HFFc6 (cell line): Measurements from ENCODE around the gene ZKSCAN1. TPM values are rescaled to one million over a fixed set of nuclear protein-coding genes. Genes with fewer than 3 reads are reported as not detected.

Experiments
- DNase-seq: peaks from one replicate; pipeline ENCODE4 v3.0.0-alpha.2; 2018
- H3K27ac Mint-ChIP-seq: 2 replicates; pipeline ENCODE4 v1.8.0; 2020; ENCODE audit warnings: mild to moderate bottlenecking, mixed read lengths
- H3K27me3 Mint-ChIP-seq: 2 replicates; pipeline ENCODE4 v1.8.0; 2021; ENCODE audit warnings: mild to moderate bottlenecking, moderate library complexity, mixed read lengths; ENCODE audit not compliant: insufficient read depth
- H3K36me3 Mint-ChIP-seq: 2 replicates; pipeline ENCODE4 v1.8.0; 2021; ENCODE audit warnings: low read depth, mixed read lengths
- H3K4me1 Mint-ChIP-seq: 2 replicates; pipeline ENCODE4 v1.8.0; 2020; ENCODE audit warnings: low read depth, mixed read lengths
- H3K4me3 Mint-ChIP-seq: 2 replicates; pipeline ENCODE4 v1.8.0; 2020; ENCODE audit warnings: mild to moderate bottlenecking, moderate library complexity, mixed read lengths
- H3K9me3 Mint-ChIP-seq: 2 replicates; pipeline ENCODE4 v1.8.0; 2020; ENCODE audit warnings: mild to moderate bottlenecking, mixed read lengths
- CTCF ChIP-seq: fragments of 200-600 bp; sonication (generic); IDR thresholded peaks from 2 replicates; pipeline ENCODE4 v1.5.0; 2021; ENCODE audit warnings: antibody characterized with exemption, mild to moderate bottlenecking
- total RNA-seq, 6 experiments: library from RNA; stranded (reverse); fragmentation: NEBNext Ultra II Directional; extraction: Animal tissue kit (Norgen Biotek cat#: 25700); gene quantifications; 2 replicates in 1 of 6; 3 replicates in 5 of 6; pipeline ENCODE4 v1.2.3, GENCODE V29; 2021

Gene ZKSCAN1
- total RNA-seq, 6 experiments from 2014 or later: 55.9 to 77.4 (median 63.1) TPM

- peak overlapping the region; percentile 9; the same call in 1 of the 2 replicates for H3K27ac Mint-ChIP-seq
- DNase-seq: no peak
- H3K9me3 Mint-ChIP-seq: no peaks in the 10 kb centered on the region
- no peak for TF ChIP-seq CTCF
- peaks cover 21% of the 10 kb centered on the region for H3K36me3 Mint-ChIP-seq
- peaks cover 32% of the 10 kb centered on the region for H3K4me1 Mint-ChIP-seq
- no peaks in the 10 kb centered on the region; the same call in none of the 2 replicates for H3K27me3 Mint-ChIP-seq
- H3K4me3 Mint-ChIP-seq: no peak overlapping the region
Measured at GRCh38 chr7:100017875-100018274, 2.5 kb downstream of the ZKSCAN1 start.

GRCh38 chr7:100019908-100020307, 4.5 kb downstream of the ZKSCAN1 start:
- Mint-ChIP-seq H3K9me3 (no peaks in the 10 kb centered on the region), H3K27ac (peak overlapping the region; percentile 15; the same call in 1 of the 2 replicates), H3K4me3 (no peak overlapping the region), H3K27me3 (no peaks in the 10 kb centered on the region; the same call in none of the 2 replicates), H3K36me3 (peaks cover 28% of the 10 kb centered on the region), H3K4me1 (peaks cover 30% of the 10 kb centered on the region)
- no peak for DNase-seq
- no peak for TF ChIP-seq CTCF

GRCh38 chr7:100021297-100021696, 5.9 kb downstream of the ZKSCAN1 start:
- Mint-ChIP-seq H3K27ac (no peak overlapping the region), H3K4me3 (no peak overlapping the region), H3K4me1 (peaks cover 36% of the 10 kb centered on the region), H3K27me3 (no peaks in the 10 kb centered on the region; the same call in none of the 2 replicates), H3K36me3 (peaks cover 32% of the 10 kb centered on the region), H3K9me3 (no peaks in the 10 kb centered on the region)
- no peak for TF ChIP-seq CTCF
- DNase-seq: no peak

GRCh38 chr7:100022621-100023020, 7.2 kb downstream of the ZKSCAN1 start:
- TF ChIP-seq CTCF: no peak
- DNase-seq: no peak
- peaks cover 28% of the 10 kb centered on the region for H3K36me3 Mint-ChIP-seq
- H3K4me1 Mint-ChIP-seq: peaks cover 32% of the 10 kb centered on the region
- no peak overlapping the region for H3K27ac Mint-ChIP-seq
- no peaks in the 10 kb centered on the region; the same call in none of the 2 replicates for H3K27me3 Mint-ChIP-seq
- no peak overlapping the region for H3K4me3 Mint-ChIP-seq
- H3K9me3 Mint-ChIP-seq: no peaks in the 10 kb centered on the region

GRCh38 chr7:100023526-100023925, 8.1 kb downstream of the ZKSCAN1 start:
- peaks cover 30% of the 10 kb centered on the region for H3K4me1 Mint-ChIP-seq
- H3K9me3 Mint-ChIP-seq: no peaks in the 10 kb centered on the region
- no peak overlapping the region for H3K4me3 Mint-ChIP-seq
- H3K27me3 Mint-ChIP-seq: no peaks in the 10 kb centered on the region; the same call in none of the 2 replicates
- H3K27ac Mint-ChIP-seq: no peak overlapping the region
- TF ChIP-seq CTCF: no peak
- H3K36me3 Mint-ChIP-seq: peaks cover 23% of the 10 kb centered on the region
- DNase-seq: no peak
